ENCODE measurements around the gene PARVG.
A peak's percentile ranks its signal among the peaks of the same experiment; 100 is the strongest.

PARVG gene

GRCh38 chr22:44153710-44154109, 27.0 kb upstream of the PARVG start:
- DNase-seq (ENCODE audit: low read depth), result no peak
- TF ChIP-seq CTCF (IDR thresholded peaks at IDR 0.05; ENCODE audit: low read length, missing control alignments), result no peak
- no peak overlapping the region for H3K4me3 ChIP-seq (replicated peaks; ENCODE audit: low read depth, low read length)

DNA sequence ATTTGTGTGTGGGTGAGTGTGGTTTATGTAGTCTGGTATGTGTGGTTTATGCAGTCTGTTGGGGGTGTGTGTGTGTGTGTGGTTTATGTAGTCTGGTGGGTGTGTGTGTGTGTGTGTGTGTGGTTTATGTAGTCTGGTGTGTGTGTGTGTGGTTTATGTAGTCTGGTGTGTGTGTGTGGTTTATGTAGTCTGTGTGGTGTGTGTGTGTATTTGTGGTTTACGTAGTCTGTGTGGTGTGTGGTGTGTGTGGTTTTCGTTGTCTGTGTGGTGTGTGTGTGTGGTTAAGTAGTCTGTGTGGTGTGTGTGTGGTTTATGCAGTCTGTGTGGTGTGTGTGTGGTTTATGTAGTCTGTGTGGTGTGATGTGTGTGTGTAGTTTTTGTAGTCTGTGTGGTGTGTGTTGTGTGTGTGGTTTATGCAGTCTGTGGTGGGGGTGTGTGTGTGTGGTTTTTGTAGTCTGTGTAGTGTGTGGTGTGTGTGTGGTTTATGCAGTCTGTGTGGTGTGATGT, 26.2 kb upstream of the PARVG start:
- no peak for TF ChIP-seq CTCF (IDR thresholded peaks at IDR 0.05; ENCODE audit: low read length, missing control alignments)
- H3K4me3 ChIP-seq (replicated peaks; ENCODE audit: low read depth, low read length), result no peak overlapping the region
- DNase-seq (ENCODE audit: low read depth), result no peak

GRCh38 chr22:44155115-44155514, 25.6 kb upstream of the PARVG start:
- H3K4me3 ChIP-seq (replicated peaks; ENCODE audit: low read depth, low read length), result no peak overlapping the region
- DNase-seq (ENCODE audit: low read depth), result no peak
- no peak for TF ChIP-seq CTCF (IDR thresholded peaks at IDR 0.05; ENCODE audit: low read length, missing control alignments)

DNA sequence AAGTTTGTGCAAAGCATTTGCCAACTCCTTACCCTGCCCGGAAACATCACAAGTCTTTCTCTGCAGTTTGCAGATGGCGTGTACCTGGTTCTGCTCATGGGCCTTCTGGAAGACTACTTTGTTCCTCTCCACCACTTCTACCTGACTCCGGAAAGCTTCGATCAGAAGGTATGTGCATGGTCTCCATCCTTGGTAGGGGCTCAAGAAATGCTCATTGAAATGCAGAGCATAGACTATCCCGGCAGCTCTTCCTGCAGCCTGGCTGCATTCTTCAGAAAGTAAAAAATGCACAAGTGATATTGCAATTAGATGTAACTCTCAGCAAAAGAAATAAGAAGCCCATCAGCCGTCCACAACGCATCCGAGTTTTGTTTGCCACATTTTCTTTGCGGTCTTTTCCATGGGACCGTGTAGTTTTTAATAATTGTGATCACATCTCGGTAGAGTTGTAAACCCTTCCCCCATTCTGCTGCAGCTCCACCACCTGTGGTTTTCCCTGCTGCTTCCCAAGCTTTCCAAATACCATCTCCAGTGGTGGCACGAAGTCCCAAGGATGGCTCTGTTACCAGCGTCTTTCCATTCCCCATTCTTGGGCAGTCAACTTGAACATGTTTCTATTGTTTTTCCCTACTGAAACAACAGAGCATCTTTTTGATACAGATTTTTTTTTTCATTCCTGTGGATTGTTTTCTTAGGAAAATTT, 22.7 kb upstream of the PARVG start:
- no peak for TF ChIP-seq CTCF (IDR thresholded peaks at IDR 0.05; ENCODE audit: low read length, missing control alignments)
- no peak for DNase-seq (ENCODE audit: low read depth)

DNA sequence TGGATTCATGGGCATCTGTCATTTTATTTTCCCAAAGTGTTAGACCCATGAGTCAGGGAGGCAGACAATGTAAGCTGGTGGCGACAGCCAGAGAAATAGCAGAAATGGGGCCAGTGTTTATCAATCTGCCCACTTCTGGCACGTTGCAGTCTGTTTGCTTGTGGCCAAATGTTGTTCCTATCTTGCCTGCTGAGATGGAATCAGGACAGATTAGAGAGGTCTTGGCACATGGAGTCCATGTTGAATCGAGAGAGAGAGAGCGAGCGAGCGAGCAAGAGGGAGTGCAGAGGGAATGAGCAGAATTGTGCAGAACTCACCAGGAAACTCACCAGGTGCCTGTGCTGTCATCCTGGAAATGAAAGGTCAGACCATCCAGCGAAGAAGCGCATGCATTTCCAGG, 21.9 kb upstream of the PARVG start:
- DNase-seq (ENCODE audit: low read depth), result no peak
- H3K4me3 ChIP-seq (replicated peaks; ENCODE audit: low read depth, low read length), result no peak overlapping the region
- TF ChIP-seq CTCF (IDR thresholded peaks at IDR 0.05; ENCODE audit: low read length, missing control alignments), result no peak

More for the DNA sequence above, 22.7 kb upstream of the PARVG start:
- H3K4me3 ChIP-seq (replicated peaks; ENCODE audit: low read depth, low read length), result no peak overlapping the region

DNA sequence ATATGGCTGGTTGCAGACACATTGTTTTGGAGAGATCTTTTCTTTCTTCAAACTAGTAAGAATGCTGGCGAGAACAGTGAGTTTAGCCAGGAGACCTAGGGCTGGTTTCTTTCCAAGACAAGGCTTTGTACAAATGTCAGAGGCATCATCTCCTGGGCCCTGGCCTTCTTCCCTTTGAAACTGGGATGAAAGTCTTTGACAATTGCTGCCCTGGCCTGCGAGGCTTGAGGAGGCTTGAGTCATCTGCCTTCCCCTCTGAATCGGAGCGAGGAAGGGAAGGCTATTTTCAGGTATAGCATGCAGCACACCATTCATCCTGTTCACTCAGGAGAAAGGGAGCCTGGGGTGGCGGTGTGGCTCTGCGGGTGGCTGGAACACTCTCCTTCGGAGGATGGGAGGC, 21.5 kb upstream of the PARVG start:
- TF ChIP-seq CTCF (IDR thresholded peaks at IDR 0.05; ENCODE audit: low read length, missing control alignments), result no peak
- DNase-seq (ENCODE audit: low read depth), result peak; percentile 55
- H3K4me3 ChIP-seq (replicated peaks; ENCODE audit: low read depth, low read length), result no peak overlapping the region

DNA sequence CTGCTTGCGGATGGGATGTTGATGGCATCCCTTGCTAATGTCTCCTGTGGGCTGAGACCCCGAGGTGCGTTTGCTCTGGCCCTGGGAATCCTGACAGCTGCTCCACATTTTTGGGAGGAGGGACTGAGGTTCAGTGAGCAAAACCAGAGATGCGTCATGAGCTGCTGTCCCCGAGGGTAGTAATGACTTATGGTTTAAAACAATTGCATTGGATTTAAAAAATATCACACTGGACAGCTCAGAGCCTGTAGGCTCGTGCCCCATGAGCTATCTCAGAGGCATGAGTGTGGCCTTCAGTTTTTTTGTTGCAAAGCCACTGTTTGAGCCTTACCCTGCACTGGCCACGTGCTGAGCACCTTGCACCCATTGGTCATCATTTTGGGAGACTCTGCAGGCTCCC, 20.9 kb upstream of the PARVG start:
- no peak for DNase-seq (ENCODE audit: low read depth)
- H3K4me3 ChIP-seq (replicated peaks; ENCODE audit: low read depth, low read length), result no peak overlapping the region
- TF ChIP-seq CTCF (IDR thresholded peaks at IDR 0.05; ENCODE audit: low read length, missing control alignments), result no peak
